ENCODE data around the gene OVCA2.
A peak's percentile ranks its signal among the peaks of the same experiment; 100 is the strongest.

OVCA2 gene

GRCh38 chr17:2016494-2016893 is 25.3 kb upstream of the OVCA2 start:
- TF ChIP-seq, protein P1, sequence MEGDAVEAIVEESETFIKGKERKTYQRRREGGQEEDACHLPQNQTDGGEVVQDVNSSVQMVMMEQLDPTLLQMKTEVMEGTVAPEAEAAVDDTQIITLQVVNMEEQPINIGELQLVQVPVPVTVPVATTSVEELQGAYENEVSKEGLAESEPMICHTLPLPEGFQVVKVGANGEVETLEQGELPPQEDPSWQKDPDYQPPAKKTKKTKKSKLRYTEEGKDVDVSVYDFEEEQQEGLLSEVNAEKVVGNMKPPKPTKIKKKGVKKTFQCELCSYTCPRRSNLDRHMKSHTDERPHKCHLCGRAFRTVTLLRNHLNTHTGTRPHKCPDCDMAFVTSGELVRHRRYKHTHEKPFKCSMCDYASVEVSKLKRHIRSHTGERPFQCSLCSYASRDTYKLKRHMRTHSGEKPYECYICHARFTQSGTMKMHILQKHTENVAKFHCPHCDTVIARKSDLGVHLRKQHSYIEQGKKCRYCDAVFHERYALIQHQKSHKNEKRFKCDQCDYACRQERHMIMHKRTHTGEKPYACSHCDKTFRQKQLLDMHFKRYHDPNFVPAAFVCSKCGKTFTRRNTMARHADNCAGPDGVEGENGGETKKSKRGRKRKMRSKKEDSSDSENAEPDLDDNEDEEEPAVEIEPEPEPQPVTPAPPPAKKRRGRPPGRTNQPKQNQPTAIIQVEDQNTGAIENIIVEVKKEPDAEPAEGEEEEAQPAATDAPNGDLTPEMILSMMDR (IDR thresholded peaks at IDR 0.05; ENCODE audit: insufficient read depth, low read depth, low read length, missing control alignments): no peak
- H3K4me3 ChIP-seq (ENCODE audit: low read depth, low read length): no peak overlapping the region
- no peak for DNase-seq (ENCODE audit: low read depth)

- peak; percentile 69 for DNase-seq (ENCODE audit: low read depth)
- TF ChIP-seq, protein P1 (IDR thresholded peaks at IDR 0.05; ENCODE audit: insufficient read depth, low read depth, low read length, missing control alignments): no peak
- H3K4me3 ChIP-seq (ENCODE audit: low read depth, low read length): no peak overlapping the region
Observed at GRCh38 chr17:2017274-2017941, 24.4 kb upstream of the OVCA2 start.

GRCh38 chr17:2018716-2019510 is 22.9 kb upstream of the OVCA2 start:
- H3K4me3 ChIP-seq (ENCODE audit: low read depth, low read length): no peak overlapping the region
- TF ChIP-seq, protein P1 (IDR thresholded peaks at IDR 0.05; ENCODE audit: insufficient read depth, low read depth, low read length, missing control alignments): no peak
- no peak for DNase-seq (ENCODE audit: low read depth)

- TF ChIP-seq, protein P1 (IDR thresholded peaks at IDR 0.05; ENCODE audit: insufficient read depth, low read depth, low read length, missing control alignments): no peak
- no peak overlapping the region for H3K4me3 ChIP-seq (ENCODE audit: low read depth, low read length)
- no peak for DNase-seq (ENCODE audit: low read depth)
Observed at GRCh38 chr17:2019723-2020122, 22.1 kb upstream of the OVCA2 start.

- TF ChIP-seq, protein P1 (IDR thresholded peaks at IDR 0.05; ENCODE audit: insufficient read depth, low read depth, low read length, missing control alignments): no peak
- no peak for DNase-seq (ENCODE audit: low read depth)
- H3K4me3 ChIP-seq (ENCODE audit: low read depth, low read length): no peak overlapping the region
Observed at GRCh38 chr17:2020721-2021120, 21.1 kb upstream of the OVCA2 start.

- no peak for DNase-seq (ENCODE audit: low read depth)
- TF ChIP-seq, protein P1 (IDR thresholded peaks at IDR 0.05; ENCODE audit: insufficient read depth, low read depth, low read length, missing control alignments): no peak
- no peak overlapping the region for H3K4me3 ChIP-seq (ENCODE audit: low read depth, low read length)
Observed at GRCh38 chr17:2022647-2023240, 19.1 kb upstream of the OVCA2 start.
